DMS114 treated with DMSO at 0.1 percent for 48 hours (cell line): ENCODE results near the gene XPC.

Experiments
- DNase-seq: peaks from one replicate; lab custom pipeline; 2025; ENCODE audit not compliant: unreplicated experiment; lab: John Stamatoyannopoulos, UW

XPC gene

DNA sequence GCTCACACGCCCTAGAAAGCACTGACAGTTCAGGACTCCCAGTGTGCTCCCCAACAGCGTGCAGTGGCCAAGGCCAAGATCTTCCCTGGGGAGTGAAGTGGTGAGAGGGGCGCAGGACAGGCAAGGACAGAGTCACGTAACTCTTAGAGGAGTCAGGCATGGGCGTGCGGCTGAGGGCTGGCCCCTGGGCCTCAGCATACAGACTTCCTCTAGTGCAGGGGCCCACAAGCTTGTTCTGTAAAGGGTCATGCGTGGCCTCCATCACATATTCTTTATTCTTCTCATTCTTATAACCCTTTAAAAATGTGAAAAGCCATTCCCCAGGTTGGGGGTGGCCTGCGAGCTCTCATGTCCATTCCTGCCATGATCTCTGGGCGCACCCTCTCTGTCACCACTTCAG is 28.3 kb downstream of the XPC start:
- DNase-seq: no peak

DNA sequence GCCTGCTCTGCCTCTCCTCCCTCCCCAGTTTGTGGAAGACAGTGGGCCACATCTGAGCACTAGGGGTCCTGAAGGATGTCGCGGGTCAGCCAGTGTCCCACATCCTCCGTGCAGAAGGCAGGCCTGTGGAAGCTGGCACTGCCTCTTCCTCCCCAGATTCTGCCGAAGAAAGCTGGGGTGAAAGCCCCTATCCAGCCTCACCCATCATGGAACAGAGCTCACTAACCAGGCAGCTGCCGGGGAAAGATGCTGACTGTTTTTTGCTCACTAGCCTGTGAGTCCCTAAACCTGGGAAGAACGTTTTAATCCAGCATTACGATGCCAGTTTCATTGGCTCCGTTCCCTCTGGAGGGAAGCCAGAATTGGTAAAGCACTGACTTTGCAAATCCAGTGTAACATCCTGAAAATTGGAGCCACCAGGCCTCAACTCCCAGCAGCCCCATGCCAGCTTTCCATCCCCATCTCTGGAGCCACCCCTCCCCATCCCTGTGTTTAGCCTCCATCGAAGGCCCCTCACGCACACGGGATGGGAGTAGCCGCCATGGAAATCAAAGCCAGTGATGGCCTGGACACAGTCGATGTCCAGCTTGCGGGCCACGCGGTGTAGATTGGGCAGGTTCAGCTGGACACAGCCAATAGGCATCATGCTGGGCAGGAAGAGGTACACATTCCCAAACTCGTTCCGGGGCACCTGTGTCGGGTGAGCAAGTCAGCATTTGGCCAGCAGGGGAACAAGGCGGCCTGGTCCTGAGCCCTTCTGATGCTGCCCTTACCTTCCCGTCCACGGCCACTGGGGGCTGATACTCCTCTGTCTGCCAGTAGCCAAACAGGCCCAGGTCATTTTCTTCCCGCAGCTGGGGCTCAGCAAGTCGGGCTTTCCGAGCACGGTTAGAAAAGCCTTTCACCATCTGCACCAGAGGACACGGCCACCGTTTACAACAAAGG is 30.1 kb downstream of the XPC start:
- no peak for DNase-seq

DNA sequence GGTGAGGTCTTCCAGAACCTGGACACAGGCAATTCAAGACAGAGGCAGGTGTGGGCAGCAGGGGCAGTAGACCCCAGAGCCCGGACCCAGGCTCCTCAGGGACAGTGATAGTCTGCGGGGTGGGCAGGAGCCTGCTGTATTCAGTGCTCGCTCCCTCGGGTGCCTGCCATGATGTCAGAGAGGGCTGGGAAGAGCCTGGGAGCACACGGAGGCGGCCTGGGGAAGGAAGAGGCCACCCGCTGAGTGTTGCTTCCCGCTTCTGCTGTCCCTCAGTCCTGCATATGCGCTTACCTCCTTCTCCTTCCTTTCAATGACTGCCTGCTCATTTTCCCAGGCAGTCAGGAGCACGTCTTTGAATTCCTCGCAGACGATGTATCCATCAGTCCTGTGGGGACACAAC is 30.8 kb downstream of the XPC start:
- no peak for DNase-seq

DNA sequence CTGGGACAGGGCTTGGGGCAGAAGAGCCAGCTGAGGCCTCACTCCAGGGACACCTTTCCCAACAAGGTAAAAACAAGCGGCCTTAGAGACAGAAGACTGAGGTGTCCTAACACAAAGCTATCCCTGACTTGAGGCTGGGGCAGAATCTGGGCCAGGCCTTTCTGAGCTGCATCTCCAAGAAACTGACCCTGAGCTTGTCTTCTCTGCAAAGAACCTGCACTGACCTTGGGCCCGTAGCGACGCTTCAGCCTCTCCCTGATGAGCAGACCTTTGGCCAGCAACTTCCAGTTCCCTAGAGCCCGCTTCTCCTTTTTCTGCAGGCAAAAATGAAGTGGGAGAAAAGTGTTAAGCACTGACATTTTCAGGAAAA is 31.4 kb downstream of the XPC start:
- no peak for DNase-seq

DNA sequence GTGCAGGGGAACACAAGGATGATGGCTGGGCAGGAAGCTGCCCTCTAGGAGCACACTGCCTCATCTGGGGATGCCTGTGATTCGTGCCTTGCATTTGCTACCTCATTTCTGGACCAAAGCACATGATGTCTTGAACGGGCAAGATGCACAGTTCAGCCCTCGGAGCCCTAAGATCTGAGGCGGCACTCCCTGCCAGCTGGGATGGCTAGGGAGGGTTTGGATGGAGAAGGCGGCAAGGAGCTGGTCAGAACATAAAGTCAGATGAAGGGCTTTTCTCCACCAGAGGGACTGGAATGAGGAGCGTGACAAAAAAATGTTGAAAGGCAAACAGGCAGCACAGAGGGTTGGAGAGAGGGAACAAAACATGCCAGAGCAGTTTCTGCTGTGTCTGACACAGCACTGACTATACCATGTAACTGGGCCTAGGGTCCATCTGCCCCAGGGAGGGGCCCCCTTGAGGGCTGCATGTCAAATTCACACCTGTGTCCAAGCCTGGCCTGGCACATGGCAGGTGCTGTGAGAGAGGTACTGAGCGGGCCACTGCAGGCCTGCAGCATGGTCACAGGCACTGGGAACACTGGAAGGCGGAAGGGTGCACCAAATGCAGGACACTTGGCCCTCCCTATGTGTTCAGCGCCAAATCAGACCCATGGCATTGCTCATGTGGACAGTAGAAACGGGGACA is 31.9 kb downstream of the XPC start:
- no peak for DNase-seq

DNA sequence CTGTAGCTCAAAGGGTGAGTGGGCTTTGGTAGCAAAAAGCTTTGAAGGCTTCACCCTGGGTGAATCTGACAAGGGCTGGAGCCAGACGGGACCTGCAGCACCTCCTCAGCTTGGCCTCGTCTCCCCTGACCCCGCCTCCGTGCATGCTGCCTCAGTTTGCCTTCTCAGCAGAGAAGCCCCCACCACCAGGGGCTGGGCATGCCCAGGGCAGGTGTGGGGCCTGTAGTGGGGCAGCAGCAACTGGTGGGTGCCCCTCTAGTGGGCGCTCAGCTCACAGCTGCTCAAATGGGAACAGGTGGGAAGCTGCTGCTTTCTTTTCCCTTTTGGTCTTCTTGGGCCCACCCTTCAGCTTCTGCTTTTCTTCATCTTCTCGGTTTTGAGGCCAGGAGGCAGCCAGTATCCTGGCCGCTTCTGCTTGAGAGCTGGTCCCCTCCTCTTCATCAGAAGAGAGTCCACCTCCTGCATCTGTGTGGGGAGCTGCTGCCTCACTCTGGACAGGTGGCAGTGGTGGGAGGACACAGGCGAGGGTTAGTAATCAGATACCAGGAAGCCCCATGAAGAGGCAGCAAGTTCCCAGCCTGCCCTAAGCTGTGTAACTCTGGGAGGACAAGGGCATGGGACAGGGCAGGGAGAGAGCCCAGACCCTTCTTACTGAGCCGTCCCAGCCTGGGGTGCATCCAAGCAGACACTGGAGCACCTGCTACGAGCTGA is 32.6 kb downstream of the XPC start:
- DNase-seq: no peak

DNA sequence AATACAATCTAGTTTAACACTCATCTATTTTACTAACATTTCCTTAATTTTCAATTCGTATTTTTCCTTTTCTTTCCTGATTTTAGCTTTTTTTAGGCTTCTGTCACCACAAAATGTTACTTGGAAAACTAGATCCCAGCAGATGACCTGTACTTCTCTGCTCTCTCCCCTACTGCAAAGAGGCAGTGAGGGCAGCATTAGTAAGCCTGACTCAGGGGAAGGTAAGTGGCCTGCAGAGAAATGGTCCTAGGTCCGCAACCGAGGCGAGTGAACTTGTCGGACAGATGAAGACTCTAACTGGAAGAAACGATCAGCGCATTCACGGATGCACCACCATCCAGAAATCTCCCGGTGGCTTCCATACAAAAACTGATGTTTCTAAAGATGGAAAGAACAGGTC is 33.2 kb downstream of the XPC start:
- DNase-seq: no peak

DNA sequence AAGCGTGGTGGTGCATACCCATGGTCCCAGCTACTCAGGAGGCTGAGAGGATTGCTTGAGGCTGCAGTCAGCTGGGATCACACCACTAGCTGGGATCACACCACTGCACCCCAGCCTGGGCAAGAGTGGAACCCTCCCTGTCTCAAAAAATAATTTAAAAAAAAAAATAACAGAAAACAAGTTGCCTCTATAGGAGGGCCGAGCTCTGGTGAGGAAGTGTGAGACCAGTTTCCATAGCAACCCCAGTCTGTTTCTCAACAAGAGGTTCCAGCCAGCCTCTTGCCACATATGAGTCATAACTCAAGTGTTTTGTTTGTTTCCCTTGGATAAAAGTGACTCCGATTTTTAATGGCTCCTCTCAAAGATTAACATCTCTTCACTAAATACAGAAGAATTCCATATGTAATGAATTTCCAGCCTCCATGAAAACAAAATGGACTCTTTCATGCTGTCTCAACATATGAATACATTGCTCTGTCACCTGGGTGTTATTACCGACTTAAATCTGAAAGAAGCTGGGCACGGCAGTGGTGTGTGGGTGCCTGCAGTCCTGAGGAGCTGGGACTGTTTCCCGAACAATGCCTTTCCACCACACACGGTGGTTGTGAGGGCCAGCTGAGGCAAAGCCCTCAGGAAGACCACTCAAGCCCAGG is 33.9 kb downstream of the XPC start:
- no peak for DNase-seq

DNA sequence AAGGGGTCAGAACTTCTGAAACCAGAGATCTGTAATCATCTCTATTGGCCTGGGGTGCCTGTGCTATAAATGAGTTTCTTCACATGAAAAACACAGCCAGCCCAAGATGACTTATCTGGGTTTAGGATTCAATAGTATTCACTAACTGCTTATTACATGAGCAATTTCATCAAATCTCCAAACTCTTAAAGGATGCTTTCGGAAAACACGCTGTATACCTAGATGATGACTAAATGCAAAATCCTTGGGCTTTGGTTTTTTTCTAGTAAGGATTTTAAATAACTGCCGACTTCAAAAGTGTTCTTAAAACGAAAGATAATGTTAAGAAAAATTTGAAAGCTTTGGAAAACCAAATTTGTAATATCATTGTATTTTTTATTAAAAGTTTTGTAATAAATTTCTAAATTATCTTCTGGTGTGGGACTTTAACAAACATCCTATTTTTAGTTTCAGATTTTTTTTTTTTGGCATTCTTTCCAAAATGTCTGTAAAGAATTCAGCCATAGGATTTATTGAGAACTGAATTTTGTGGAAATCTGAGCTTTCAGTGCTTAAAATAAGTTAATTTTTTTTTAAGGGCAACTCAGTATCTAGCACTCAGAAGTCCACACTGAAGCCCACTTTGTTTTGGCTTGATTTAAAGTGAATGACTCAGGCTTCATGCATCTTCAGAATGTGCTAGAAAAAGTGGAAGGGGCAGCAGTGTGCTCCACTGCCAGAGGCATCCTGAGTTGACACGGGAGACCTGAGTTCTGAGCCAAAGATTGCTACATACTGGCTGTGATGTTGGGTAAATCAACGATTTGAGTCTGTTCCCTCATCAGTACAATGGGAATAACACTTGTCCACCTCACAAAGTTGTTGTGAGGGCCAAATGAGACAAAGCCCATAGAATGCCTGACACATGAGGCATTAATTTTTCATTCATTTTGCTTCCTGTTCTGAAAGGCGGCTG is 34.9 kb downstream of the XPC start:
- no peak for DNase-seq

DNA sequence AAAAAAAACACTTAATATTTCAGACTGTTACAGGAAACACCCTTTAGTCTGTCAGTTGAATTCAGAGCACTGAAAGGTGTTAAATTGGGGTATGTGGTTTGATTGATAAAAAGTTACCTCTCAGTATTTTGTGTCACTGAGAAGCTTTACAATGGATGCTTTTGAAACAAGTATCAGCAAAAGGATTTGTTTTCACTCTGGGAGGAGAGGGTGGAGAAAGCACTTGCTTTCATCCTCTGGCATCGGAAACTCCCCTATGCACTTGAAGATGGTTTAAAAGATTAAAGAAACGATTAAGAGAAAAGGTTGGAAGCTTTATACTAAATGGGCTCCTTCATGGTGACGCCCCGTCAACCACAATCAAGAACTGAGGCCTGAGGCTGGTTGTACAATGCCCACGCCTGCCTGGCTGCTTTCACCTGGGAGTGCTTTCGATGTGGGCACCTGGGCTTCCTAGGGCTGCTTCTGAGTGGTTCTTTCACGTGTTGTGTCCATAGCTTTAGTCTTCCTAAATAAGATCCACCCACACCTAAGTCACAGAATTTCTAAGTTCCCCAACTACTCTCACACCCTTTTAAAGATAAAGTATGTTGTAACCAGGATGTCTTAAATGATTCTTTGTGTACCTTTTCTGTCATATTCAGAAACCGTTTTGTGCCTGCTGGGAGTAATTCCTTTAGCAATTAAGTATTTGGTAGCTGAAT is 35.7 kb downstream of the XPC start:
- DNase-seq: no peak

DNA sequence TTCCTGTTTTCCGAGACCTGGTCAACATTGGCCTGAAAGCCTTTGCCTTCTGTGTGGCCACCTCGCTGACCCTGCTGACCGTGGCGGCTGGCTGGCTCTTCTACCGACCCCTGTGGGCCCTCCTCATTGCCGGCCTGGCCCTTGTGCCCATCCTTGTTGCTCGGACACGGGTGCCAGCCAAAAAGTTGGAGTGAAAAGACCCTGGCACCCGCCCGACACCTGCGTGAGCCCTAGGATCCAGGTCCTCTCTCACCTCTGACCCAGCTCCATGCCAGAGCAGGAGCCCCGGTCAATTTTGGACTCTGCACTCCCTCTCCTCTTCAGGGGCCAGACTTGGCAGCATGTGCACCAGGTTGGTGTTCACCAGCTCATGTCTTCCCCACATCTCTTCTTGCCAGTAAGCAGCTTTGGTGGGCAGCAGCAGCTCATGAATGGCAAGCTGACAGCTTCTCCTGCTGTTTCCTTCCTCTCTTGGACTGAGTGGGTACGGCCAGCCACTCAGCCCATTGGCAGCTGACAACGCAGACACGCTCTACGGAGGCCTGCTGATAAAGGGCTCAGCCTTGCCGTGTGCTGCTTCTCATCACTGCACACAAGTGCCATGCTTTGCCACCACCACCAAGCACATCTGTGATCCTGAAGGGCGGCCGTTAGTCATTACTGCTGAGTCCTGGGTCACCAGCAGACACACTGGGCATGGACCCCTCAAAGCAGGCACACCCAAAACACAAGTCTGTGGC is 36.6 kb downstream of the XPC start:
- DNase-seq: no peak

DNA sequence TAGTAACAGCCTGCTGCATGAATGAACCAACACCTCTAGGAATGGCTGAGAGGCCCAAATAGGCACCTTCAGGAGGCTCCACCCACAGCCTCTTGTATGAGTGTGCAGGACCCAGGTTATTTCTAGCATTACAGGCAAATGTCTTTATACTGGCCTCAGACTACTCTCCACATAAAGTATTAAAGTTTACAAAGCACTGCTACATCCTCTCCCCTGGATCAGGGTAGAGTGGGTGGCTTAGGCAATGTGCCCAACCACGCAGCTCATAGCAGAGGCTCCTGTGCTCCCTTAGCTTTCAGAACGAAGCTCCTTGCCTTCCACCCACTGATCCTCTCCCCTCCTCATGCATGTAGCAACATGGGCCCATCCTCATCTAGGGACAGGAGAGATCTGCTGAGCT is 37.3 kb downstream of the XPC start:
- no peak for DNase-seq

DNA sequence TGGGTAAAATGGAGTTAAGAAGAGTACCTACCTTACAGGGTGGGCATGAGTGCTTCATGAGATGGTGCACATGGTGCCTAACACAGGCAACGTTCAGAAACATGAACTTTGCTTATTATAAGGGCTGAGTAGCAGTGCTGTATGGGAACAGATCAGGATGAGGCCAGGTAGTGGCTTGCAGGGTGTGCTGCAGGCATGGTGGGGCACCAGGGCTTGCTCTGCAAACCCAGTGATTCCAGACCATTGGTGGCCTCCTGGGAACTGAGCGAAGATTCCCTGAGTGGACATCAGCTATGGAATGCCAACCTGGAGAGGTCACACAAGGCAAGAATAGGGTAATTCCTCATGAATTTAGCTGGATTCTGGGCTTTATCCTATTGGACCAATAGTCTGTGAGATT is 37.7 kb downstream of the XPC start:
- no peak for DNase-seq

DNA sequence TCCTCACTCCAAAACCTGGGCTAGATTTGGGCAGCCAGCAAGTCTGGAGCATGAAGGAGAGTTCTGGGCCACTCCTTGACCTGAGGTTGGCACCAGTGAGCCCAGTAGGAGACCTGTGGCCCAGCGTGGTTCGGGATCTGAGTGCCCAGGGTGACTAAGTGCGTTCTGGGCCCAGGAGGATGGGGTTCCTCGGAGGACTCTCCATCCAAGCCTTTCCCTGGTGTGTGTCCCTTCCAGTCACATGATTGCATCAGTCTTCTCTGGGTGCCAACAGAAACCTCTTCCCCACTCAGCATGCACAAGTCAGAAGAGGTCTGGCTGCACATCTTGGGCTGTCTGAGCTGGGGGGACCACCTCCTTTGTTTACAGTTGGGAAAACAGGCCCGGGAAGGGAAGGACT is 38.6 kb downstream of the XPC start:
- DNase-seq: no peak

DNA sequence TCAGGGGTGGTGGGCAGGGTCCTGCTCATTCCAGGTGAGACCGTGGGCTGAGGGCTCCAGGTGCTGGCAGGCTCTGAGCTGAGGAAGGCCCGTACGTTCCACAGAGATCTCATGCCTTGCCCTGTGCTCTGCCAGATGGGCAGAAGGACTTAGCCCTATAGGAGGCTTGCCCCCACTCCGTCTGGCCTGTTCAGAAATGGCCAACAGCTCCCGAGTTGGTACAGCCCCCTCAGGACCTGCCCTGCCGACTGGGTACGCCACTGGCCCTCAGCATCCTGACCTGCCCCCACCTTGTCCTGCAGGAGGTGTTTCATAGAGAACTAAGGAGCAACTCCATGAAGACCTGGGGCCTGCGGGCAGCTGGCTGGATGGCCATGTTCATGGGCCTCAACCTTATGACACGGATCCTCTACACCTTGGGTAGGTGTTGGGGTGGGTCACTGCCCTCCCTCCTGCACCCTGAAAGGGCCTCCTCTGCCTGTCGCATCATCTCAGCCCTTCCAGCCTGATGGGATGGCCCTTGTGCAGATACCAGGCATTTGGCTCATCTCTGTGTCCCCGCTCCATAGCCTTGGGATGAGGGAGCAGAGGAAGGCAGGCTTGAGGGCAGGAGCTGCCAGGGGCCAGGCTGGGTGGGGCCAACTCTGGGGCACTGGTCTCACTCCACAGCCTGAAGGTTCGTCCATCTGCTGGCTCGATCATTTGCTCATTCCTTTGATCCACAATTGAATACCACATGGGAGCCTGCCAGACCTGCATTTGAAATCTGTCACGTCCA is 39.3 kb downstream of the XPC start:
- no peak for DNase-seq

DNA sequence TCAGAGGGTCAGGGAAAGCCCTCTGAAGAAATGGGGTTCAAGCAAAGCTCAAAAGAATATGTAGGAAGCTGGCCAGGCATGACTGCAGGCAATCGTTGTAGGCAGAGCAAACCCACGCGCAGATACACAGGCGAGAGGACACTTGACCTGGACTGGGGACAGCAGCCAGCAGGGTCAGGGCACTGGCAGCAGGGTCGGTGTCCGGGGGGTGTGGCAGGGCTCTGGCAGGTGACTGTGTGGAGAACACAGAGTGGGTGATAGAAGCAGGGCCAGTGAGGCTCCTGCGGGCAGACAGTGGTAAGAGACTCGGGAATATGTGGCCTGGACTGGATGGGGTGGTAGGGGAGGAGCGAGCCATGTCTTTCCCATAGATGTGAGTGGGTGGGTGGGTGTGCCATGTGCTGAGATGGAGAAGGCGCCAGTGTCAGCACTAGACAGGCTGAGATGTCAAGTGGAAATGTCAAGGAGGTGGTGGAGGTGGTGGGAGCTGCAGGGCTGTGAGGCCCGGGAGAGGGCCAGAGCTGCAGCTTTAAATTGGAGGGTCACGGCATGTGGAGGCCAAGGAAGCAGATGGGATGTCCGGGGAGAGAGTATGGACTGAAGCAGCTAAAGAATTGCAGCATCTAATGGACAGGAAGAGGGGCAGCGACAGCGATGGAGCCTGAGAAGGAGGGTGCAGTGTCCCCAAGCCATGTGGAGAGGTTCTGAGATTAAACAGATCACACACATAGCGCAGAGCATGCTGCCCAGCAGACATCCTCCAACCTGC is 40.1 kb downstream of the XPC start:
- DNase-seq: no peak

DNA sequence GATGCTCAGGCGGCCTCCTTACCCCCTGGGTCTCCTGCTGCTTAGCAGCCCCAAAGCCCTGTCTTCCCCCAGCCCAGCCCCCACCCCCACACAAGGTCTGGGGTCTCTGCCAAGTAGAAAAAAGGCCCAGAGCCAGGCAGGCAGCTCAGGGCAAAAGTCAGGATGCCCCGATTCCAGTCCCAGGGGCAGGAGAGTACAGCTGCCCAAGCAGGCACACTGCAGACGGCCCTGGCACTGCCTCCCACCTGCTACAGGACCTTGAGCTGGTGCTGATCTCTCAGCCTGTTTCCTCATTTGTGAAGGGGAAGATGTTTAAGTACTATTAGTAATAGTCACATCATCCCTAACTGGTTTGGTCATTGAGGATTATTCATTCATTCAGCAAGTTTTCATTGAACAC is 41.0 kb downstream of the XPC start:
- DNase-seq: no peak

DNA sequence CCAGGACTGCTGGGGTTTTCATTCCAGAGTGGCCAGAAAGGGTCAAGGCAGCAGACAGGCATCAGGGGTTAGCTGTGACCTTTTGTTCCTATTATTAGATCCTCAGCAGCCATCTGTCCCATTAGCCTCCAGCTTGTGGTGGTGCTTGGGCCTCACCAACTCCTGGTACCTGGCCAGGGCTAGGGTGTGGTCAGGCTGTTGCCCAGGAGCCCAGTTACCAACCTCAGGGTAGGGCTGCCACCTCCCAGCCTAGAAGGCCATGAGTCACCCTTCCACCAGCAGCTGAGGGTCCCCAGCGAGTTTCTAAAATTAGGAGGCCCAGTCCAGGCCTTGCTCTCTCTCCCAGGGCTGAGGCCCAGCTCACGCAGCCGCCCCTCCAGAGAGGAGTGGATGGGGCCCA is 41.4 kb downstream of the XPC start:
- no peak for DNase-seq
